GM12878 (cell line): ENCODE results near the gene RRM2. TPM values are rescaled to one million over a fixed set of nuclear protein-coding genes. Genes with fewer than 3 reads are reported as not detected.

Experiments
- ATAC-seq: fragments of 200-7000 bp; cut with Tn5 transposase; 3 replicates; pipeline ENCODE4 v1.9.1; 2020; ENCODE audit warnings: mild to moderate bottlenecking, moderate library complexity
- BruUV-seq: library from RNA; stranded (reverse); fragments of 400-500 nt; replicated peaks from 2 replicates; lab custom pipeline; 2021; lab: Mats Ljungman, UMichigan
- CTCF ChIA-PET: fragments of 300-600 bp; sonication (Branson Sonifier 250); formaldehyde crosslinking; extraction: SDS; loops from one replicate; lab custom pipeline; 2021; ENCODE audit warnings: inconsistent platforms; lab: Yijun Ruan, JAX
- POLR2A ChIA-PET: fragments of 350-600 bp; formaldehyde crosslinking; extraction: SDS; loops from one replicate; lab custom pipeline; 2021; ENCODE audit warnings: inconsistent platforms; lab: Charles Lee
- RAD21 ChIA-PET: fragments of 300-600 bp; sonication (Branson Sonifier 250); formaldehyde crosslinking; loops from one replicate; lab custom pipeline; 2023; ENCODE audit warnings: antibody characterized with exemption; ENCODE audit not compliant: unreplicated experiment; lab: Charles Lee
- SMC1A ChIA-PET: fragments of 300-600 bp; sonication (Branson Sonifier 250); formaldehyde crosslinking; loops from one replicate; lab custom pipeline; 2023; ENCODE audit not compliant: unreplicated experiment, uncharacterized antibody; lab: Charles Lee
- DNase-seq: peaks from one replicate; pipeline ENCODE4 v3.0.0-alpha.2; 2011; ENCODE audit warnings: low read depth, low spot score
- FAIRE-seq: peaks from 3 replicates; lab custom pipeline; 2011; peaks lifted over from hg19 to GRCh38; lab: Jason Lieb, UNC
- H2AFZ ChIP-seq: 2 replicates; pipeline ENCODE4 v1.6.0; 2011; ENCODE audit warnings: low read depth, low read length, control low read depth; ENCODE audit not compliant: control insufficient read depth
- H3K27ac ChIP-seq: 2 replicates; pipeline ENCODE4 v1.5.1; 2011; ENCODE audit warnings: control low read depth; ENCODE audit not compliant: control insufficient read depth, insufficient read depth
- H3K27me3 ChIP-seq, 2 experiments: replicated peaks in 1 of 2; 2 replicates each; pipeline versions ENCODE4 v1.6.0 to v1.6.1; 2011; ENCODE audit warnings: low read length in 1 of 2; ENCODE audit not compliant: control insufficient read depth in 2 of 2, insufficient read depth in 2 of 2
- H3K36me3 ChIP-seq, 2 experiments: 2 replicates each; pipeline ENCODE4 v1.5.1; 2011; ENCODE audit warnings: low read length in 1 of 2; ENCODE audit not compliant: control insufficient read depth in 2 of 2, insufficient read depth in 2 of 2
- H3K4me1 ChIP-seq: 2 replicates; pipeline ENCODE4 v1.6.1; 2011; ENCODE audit warnings: mild to moderate bottlenecking, low read length, moderate library complexity, mixed read lengths; ENCODE audit not compliant: control insufficient read depth, insufficient read depth
- H3K4me2 ChIP-seq: 2 replicates; pipeline ENCODE4 v1.6.0; 2011; ENCODE audit warnings: control low read depth; ENCODE audit not compliant: control insufficient read depth, insufficient read depth
- H3K4me3 ChIP-seq: fragments of 200-600 bp; sonication (generic); 2 replicates; pipeline ENCODE4 v1.5.1; 2016
- H3K79me2 ChIP-seq: 2 replicates; pipeline ENCODE4 v1.6.0; 2011; ENCODE audit warnings: low read length; ENCODE audit not compliant: control insufficient read depth, insufficient read depth
- H3K9ac ChIP-seq: 2 replicates; pipeline ENCODE4 v1.8.0; 2011; ENCODE audit warnings: low read length, control low read depth, mixed read lengths; ENCODE audit not compliant: control insufficient read depth, insufficient read depth
- H3K9me3 ChIP-seq: replicated peaks from 3 replicates; pipeline ENCODE4 v1.5.1; 2011; ENCODE audit warnings: mild to moderate bottlenecking, low read length; ENCODE audit not compliant: control insufficient read depth, insufficient read depth
- H4K20me1 ChIP-seq: 2 replicates; pipeline ENCODE4 v1.6.0; 2011; ENCODE audit not compliant: control insufficient read depth, insufficient read depth
- IKZF2 ChIP-seq, 2 experiments: fragments of 450-650 bp; IDR thresholded peaks; 2 replicates each; pipeline ENCODE4 v1.6.1; 2017; ENCODE audit warnings: mild to moderate bottlenecking in 2 of 2, moderate library complexity in 2 of 2
- WGBS: methylation state at CpG from one replicate; pipeline ENCODE4 v1.1.6; 2016; ENCODE audit warnings: low lambda C conversion rate; ENCODE audit not compliant: insufficient replicate concordance, insufficient coverage; ENCODE audit errors: missing lambda C conversion rate; 5-methylcytosine and 5-hydroxymethylcytosine counted together
- in situ Hi-C: fragments of 300-500 bp; cut with MboI; formaldehyde crosslinking; loops from 9 replicates; pipeline ENCODE4 v1.14.3; 2018; ENCODE audit warnings: mixed read lengths
- intact Hi-C: fragments of 100-400 bp; cut with micrococcal nuclease; formaldehyde crosslinking; loops from one replicate; pipeline ENCODE4 v1.14.2; 2022; ENCODE audit not compliant: unreplicated experiment
- polyA plus RNA-seq, 11 experiments: library from polyadenylated mRNA; depleted of rRNA in 4 of 11; unstranded in 6 of 11; stranded (reverse) in 5 of 11; fragments of >200 nt; fragmentation: Nextera tagmentation in 4 of 11; fragmentation: Illumina TruSeq in 1 of 11; extraction: Ambion mirVana in 4 of 11; extraction: Trizol in 1 of 11; gene quantifications; 1 replicate in 1 of 11; 2 replicates in 10 of 11; pipeline versions ENCODE4 v1.2.1 to v1.2.3, GENCODE V29; 2011 to 2016; ENCODE audit warnings: inconsistent platforms in 2 of 11, missing spikeins in 2 of 11, low read depth in 1 of 11
- total RNA-seq, 4 experiments: library from RNA; depleted of rRNA in 3 of 4; stranded (reverse); fragments of >200 nt in 3 of 4; fragmentation: Illumina TruSeq in 1 of 4; extraction: Trizol in 1 of 4; gene quantifications; 2 replicates each; pipeline versions ENCODE4 v1.2.1 to v1.2.3, GENCODE V29; 2013 to 2021
- TF ChIP-seq, protein P1 (sequence below): IDR thresholded peaks from 2 replicates; pipeline ENCODE4 v1.6.1; 2011; ENCODE audit warnings: borderline replicate concordance, low read depth, mild to moderate bottlenecking, moderate library complexity, low read length; ENCODE audit not compliant: insufficient read depth, poor library complexity, severe bottlenecking

Gene RRM2
- total and polyA plus RNA-seq, 10 of the 15 experiments (the other 5 are each of a cell fraction or from before 2014, with no cell fraction given): 54.4 to 771 (median 159) TPM

DNA sequence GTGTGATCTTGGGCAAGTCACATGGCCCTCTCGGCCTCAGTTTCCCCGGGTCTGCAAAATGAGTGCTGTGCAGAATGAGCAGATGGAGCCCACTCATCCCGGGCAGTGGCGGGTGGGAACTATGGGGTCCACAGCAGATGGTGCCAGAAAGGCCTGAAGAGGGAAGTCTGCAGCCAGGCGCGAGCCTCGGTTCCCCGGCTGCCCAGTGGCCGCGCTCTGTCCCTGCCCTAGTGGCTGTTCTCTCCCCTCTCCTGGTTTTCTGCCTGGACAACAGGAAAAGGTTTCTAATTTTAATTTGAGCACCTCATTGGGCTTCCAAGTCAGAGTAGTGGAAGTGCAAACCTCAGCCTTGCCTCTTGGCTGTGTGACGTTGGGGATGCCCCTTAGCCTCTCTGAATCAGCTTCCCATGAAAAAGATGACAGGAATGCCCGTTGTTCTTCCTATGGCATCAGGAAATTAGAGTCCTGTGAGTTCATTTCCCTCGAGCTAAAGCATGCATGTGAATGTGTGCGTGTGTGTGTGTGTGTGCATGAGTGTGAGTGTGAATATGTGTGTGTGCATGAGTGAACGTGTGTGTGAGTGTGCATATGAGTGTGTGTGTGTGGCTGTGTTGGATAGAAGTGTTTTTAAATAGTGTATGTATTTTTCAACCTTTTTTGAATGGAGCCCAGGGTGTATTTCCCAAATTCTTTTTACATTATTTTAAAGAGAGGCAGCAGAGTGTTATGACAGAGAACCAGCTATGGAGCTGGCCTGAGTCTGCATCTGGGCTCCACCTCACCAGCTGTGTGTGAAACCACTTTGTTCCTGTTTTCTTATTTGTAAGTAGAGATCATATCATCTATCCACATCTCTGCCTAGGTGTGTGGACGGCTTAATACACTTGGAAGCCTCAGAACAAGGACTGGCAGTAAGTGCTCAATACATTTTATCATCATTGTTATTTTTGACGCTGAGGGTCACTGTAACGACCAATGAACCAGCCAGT lies 41.3 kb downstream of the RRM2 start:
- H3K9ac ChIP-seq: no peak overlapping the region
- FAIRE-seq (no peak), ATAC-seq (no peak), DNase-seq (no peak)
- WGBS: 85% methylated on average over 18 of the region's 18 CpGs
- H3K9me3 ChIP-seq: no peaks in the 10 kb centered on the region
- CTCF ChIA-PET: interaction anchor here (1.9 to 2.6 kb wide), 3 partner anchors 245 to 271 kb away, joined by 7 to 16 read pairs (median 9); no protein-coding TSS in a partner anchor
- H3K27ac ChIP-seq: no peak overlapping the region
- no peaks in the 10 kb centered on the region for H4K20me1 ChIP-seq
- H3K36me3 ChIP-seq: peaks cover 0 to 12% of the 10 kb centered on the region in 2 experiments; a peak in 2 of 4 replicates
- RAD21 ChIA-PET: interaction anchor here (1.4 to 2.9 kb wide), 2 partner anchors 245 to 271 kb away, joined by 7 to 12 read pairs; no protein-coding TSS in a partner anchor
- no peaks in the 10 kb centered on the region for H3K4me1 ChIP-seq
- no peak overlapping the region for H2AFZ ChIP-seq
- SMC1A ChIA-PET: interaction anchor here (0.8 to 4.4 kb wide), 2 partner anchors 245 to 271 kb away, joined by 3 to 13 read pairs; no protein-coding TSS in a partner anchor
- no peaks in the 10 kb centered on the region for H3K27me3 ChIP-seq
- TF ChIP-seq, protein P1, sequence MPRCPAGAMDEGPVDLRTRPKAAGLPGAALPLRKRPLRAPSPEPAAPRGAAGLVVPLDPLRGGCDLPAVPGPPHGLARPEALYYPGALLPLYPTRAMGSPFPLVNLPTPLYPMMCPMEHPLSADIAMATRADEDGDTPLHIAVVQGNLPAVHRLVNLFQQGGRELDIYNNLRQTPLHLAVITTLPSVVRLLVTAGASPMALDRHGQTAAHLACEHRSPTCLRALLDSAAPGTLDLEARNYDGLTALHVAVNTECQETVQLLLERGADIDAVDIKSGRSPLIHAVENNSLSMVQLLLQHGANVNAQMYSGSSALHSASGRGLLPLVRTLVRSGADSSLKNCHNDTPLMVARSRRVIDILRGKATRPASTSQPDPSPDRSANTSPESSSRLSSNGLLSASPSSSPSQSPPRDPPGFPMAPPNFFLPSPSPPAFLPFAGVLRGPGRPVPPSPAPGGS: peak; percentile 81
- TF ChIP-seq IKZF2 (IDR thresholded peaks at IDR 0.05): no peak
- no peaks in the 10 kb centered on the region for H3K79me2 ChIP-seq
- BruUV-seq: no TSS peak
- POLR2A ChIA-PET: interaction anchor here (0.5 kb wide), 1 partner anchor 569 kb away, joined by 4 read pairs; no protein-coding TSS in a partner anchor
- no peak overlapping the region for H3K4me2 ChIP-seq
- intact Hi-C loops (no loop called here), in situ Hi-C loops (no loop called here)
- H3K4me3 ChIP-seq: no peak overlapping the region
